Fibroblast of skin of left biceps (primary cell): ENCODE results near the gene WDR20.
"Not testable (repeated sequence)": the region's sequence is repeated elsewhere in the genome, so short reads cannot be mapped to it uniquely, and the experiment has no call there.

ENCODE experiments used
- DNase-seq, 2 experiments: peaks; one replicate each; pipeline ENCODE4 v3.0.0-alpha.2; 2013; ENCODE audit warnings: low read depth in 2 of 2

Gene WDR20

GRCh38 chr14:102139286-102140026 lies at the start of gene WDR20:
Gene WDR20 (plus strand): TSS chr14:102139897. CDS start chr14:102139924, 27 bp downstream.
- peak; percentile 81 to 84 for DNase-seq

GRCh38 chr14:102090713-102091112 lies 49.0 kb upstream of the WDR20 start:
- DNase-seq: no peak

GRCh38 chr14:102092806-102093205 lies 46.9 kb upstream of the WDR20 start:
- no peak for DNase-seq

- no peak for DNase-seq
These were observed 45.6 kb upstream of the WDR20 start for GRCh38 chr14:102094101-102094500.

GRCh38 chr14:102095231-102095870 lies 44.3 kb upstream of the WDR20 start:
- no peak for DNase-seq

- DNase-seq: no peak
These were observed 43.7 kb upstream of the WDR20 start for GRCh38 chr14:102095871-102096568.

GRCh38 chr14:102096569-102097188 lies 43.0 kb upstream of the WDR20 start:
- DNase-seq: peak; percentile 49 to 55

GRCh38 chr14:102097441-102098135 lies 42.1 kb upstream of the WDR20 start:
- DNase-seq: no peak

- DNase-seq: no peak
These were observed 36.5 kb upstream of the WDR20 start for GRCh38 chr14:102103062-102103695.

- DNase-seq: no peak
These were observed 34.3 kb upstream of the WDR20 start for GRCh38 chr14:102105369-102105768.

GRCh38 chr14:102109332-102109731 lies 30.4 kb upstream of the WDR20 start:
- DNase-seq: not testable (repeated sequence)

- DNase-seq: no peak
These were observed 28.6 kb upstream of the WDR20 start for GRCh38 chr14:102111101-102111500.

- DNase-seq: no peak
These were observed 23.1 kb upstream of the WDR20 start for GRCh38 chr14:102116361-102117180.

- no peak for DNase-seq
These were observed 21.8 kb upstream of the WDR20 start for GRCh38 chr14:102117852-102118251.

- no peak for DNase-seq
These were observed 18.8 kb upstream of the WDR20 start for GRCh38 chr14:102120888-102121287.

GRCh38 chr14:102121567-102121966 lies 18.1 kb upstream of the WDR20 start:
- no peak for DNase-seq

GRCh38 chr14:102124419-102124818 lies 15.3 kb upstream of the WDR20 start:
- no peak for DNase-seq

GRCh38 chr14:102125546-102125945 lies 14.2 kb upstream of the WDR20 start:
- DNase-seq: no peak

GRCh38 chr14:102126807-102127455 lies 12.8 kb upstream of the WDR20 start:
- DNase-seq: no peak

GRCh38 chr14:102131741-102132140 lies 8.0 kb upstream of the WDR20 start:
- DNase-seq: no peak
